Measurements from ENCODE around the gene SLC22A4. TPM values are rescaled to one million over a fixed set of nuclear protein-coding genes. Genes with fewer than 3 reads are reported as not detected.

SLC22A4 gene
- total and polyA plus RNA-seq, 2 of the 8 experiments (the other 6 are each of a cell fraction or from before 2014, with no cell fraction given) = 0.45 to 0.60 TPM

- TF ChIP-seq FOSL1 (IDR thresholded peaks at IDR 0.05; ENCODE audit: insufficient read depth, low read depth, low read length) (no peak), HDAC6 (IDR thresholded peaks at IDR 0.05; ENCODE audit: low read depth, low read length) (no peak), SAP30 (IDR thresholded peaks at IDR 0.05; ENCODE audit: insufficient read depth, insufficient replicate concordance, low read length) (no peak), KDM1A (IDR thresholded peaks at IDR 0.05; ENCODE audit: borderline replicate concordance, low read length) (no peak), GABPA (IDR thresholded peaks at IDR 0.05; ENCODE audit: borderline replicate concordance, insufficient read depth, low read length) (no peak), KDM4A (IDR thresholded peaks at IDR 0.05; ENCODE audit: low read depth, low read length, severe bottlenecking) (no peak), SUZ12 (IDR thresholded peaks at IDR 0.05; ENCODE audit: low read length) (no peak), SIX5 (IDR thresholded peaks at IDR 0.05; ENCODE audit: low read depth, low read length) (no peak)
These were observed 33.2 kb downstream of the SLC22A4 start (continued) for GRCh38 chr5:132327252-132327955.

Measured in H1 (cell line).